K562 treated with DMSO at 1 percent for 12 hours (cell line): Measurements from ENCODE around the gene RAP1B. TPM values are rescaled to one million over a fixed set of nuclear protein-coding genes. Genes with fewer than 3 reads are reported as not detected.

Experiments used
- total RNA-seq: library from RNA; unstranded; fragments of 300-600 nt; gene quantifications from 2 replicates; pipeline ENCODE4 v1.2.3, GENCODE V29; 2022; ENCODE audit not compliant: insufficient read depth

RAP1B gene
- total RNA-seq, result 72.0 and 146 TPM in 2 replicates

GRCh38 chr12:68610370-68611093, at the start of gene RAP1B:
Gene RAP1B (plus strand): TSS chr12:68610899. CDS start chr12:68648725, 37,826 bp downstream.

GRCh38 chr12:68686595-68687521, 76.2 kb downstream of the RAP1B start, which contains the start of gene NUP107:
Gene NUP107 (plus strand): TSS chr12:68686978. CDS start chr12:68687066, 88 bp downstream.

Other genes starting within 250 kb of the RAP1B start
- gene NUP107, start 76.1 kb downstream of the RAP1B start, total RNA-seq, result 27.0 and 79.7 TPM in 2 replicates
- gene SLC35E3, start 135.3 kb downstream of the RAP1B start, total RNA-seq, result 3.0 and 10.0 TPM in 2 replicates
- 7.5 and 19.8 TPM in 2 replicates for gene MDM2, start 197.3 kb downstream of the RAP1B start, total RNA-seq